ENCODE results near the gene TEAD1. TPM values are rescaled to one million over a fixed set of nuclear protein-coding genes. Genes with fewer than 3 reads are reported as not detected.

The TEAD1 gene
- total and polyA plus RNA-seq, 2 experiments from 2014 or later: 24.5 to 103 TPM

DNA sequence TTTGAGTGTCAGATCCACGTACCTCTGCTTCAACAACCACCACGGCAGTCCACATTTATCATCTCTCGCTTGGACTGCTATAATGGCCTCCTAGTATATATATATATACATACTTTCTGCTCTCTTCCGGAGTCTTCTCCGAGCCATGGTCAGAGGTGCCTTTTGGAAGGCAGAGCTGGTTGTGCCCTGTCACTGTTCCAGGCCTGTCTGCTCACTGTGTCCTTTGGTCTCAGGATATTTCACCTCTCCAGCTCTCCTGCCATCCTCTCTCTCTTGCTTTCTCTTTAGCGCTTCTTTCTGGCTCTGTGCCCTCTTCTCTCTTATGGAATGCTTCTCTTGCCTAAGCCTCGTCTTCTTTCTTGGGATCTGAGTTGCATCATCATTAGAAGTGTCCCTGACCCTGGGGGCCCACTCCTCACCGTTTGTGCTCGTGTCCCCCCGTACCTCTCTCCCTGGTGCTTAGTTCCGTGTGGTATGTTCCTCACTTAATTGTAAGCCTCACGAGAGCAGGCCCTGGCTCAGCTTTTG is 248.8 kb downstream of the TEAD1 start (continued):
- TF ChIP-seq, protein P1, sequence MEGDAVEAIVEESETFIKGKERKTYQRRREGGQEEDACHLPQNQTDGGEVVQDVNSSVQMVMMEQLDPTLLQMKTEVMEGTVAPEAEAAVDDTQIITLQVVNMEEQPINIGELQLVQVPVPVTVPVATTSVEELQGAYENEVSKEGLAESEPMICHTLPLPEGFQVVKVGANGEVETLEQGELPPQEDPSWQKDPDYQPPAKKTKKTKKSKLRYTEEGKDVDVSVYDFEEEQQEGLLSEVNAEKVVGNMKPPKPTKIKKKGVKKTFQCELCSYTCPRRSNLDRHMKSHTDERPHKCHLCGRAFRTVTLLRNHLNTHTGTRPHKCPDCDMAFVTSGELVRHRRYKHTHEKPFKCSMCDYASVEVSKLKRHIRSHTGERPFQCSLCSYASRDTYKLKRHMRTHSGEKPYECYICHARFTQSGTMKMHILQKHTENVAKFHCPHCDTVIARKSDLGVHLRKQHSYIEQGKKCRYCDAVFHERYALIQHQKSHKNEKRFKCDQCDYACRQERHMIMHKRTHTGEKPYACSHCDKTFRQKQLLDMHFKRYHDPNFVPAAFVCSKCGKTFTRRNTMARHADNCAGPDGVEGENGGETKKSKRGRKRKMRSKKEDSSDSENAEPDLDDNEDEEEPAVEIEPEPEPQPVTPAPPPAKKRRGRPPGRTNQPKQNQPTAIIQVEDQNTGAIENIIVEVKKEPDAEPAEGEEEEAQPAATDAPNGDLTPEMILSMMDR (conservative IDR thresholded peaks at IDR 0.05; ENCODE audit: low read depth in 2 of 2): no peak
- no peak for TF ChIP-seq EZH2phosphoT487 (IDR thresholded peaks at IDR 0.05; ENCODE audit: unreplicated experiment)
- TF ChIP-seq EZH2 (IDR thresholded peaks at IDR 0.05; ENCODE audit: low read depth, unreplicated experiment): no peak
- TF ChIP-seq JUNB (IDR thresholded peaks at IDR 0.05; ENCODE audit: unreplicated experiment): no peak
- no peak for TF ChIP-seq CREB1 (CRISPR knock-in tag; IDR thresholded peaks at IDR 0.05; ENCODE audit: low read depth)
- no peak for TF ChIP-seq NANOG (IDR thresholded peaks at IDR 0.05; ENCODE audit: borderline replicate concordance)

DNA sequence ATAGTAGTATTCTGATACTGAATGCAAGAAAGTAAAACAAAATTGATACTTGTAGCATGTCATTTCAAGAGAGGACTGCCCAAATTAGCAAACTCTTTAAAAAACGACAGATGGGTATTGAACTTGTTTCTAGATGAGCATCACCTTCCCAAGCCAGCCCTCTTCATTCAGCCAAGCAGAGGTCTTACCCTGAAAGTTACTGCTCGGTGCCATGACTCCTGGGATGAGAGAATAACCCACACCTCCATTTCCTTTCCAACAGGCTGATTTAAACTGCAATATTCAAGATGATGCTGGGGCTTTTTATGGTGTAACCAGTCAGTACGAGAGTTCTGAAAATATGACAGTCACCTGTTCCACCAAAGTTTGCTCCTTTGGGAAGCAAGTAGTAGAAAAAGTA is 250.4 kb downstream of the TEAD1 start:
- no peaks in the 10 kb centered on the region for H3K9me2 ChIP-seq (ENCODE audit: insufficient read depth)
- Mint-ChIP-seq H3K27ac (no peak overlapping the region), H3K4me1 (peaks cover 5% of the 10 kb centered on the region; the same call in 2 of the 3 replicates), H3K4me3 (no peak overlapping the region), H3K27me3 (ENCODE audit: insufficient read depth, low read depth, poor library complexity) (no peaks in the 10 kb centered on the region), H3K9me3 (no peaks in the 10 kb centered on the region), H3K36me3 (ENCODE audit: low read depth) (peaks cover 12% of the 10 kb centered on the region; the same call in 2 of the 3 replicates)
- no peaks in the 10 kb centered on the region for H3F3A ChIP-seq (replicated peaks; ENCODE audit: low read depth)
- H3K27me3 ChIP-seq (ENCODE audit: insufficient read depth): no peaks in the 10 kb centered on the region
- H3K27ac ChIP-seq (ENCODE audit: low read depth): no peak overlapping the region
- no peak for DNase-seq (ENCODE audit: low spot score)
- no peaks in the 10 kb centered on the region for H4K20me1 ChIP-seq (replicated peaks; ENCODE audit: insufficient read depth)
- H3K4me2 ChIP-seq: no peak overlapping the region
- H3K79me2 ChIP-seq (replicated peaks; ENCODE audit: insufficient read depth): 0 out of 2 replicates have a peak, but pooled peaks cover 7% of the 10 kb centered on the region
- ATAC-seq: no peak
- peaks cover 8% of the 10 kb centered on the region; the same call in 1 of the 2 replicates for H3K4me1 ChIP-seq (ENCODE audit: insufficient read depth)
- no peak overlapping the region for H2AFZ ChIP-seq
- no peaks in the 10 kb centered on the region for H3K36me3 ChIP-seq (ENCODE audit: insufficient read depth)
- H3K4me3 ChIP-seq: no peak overlapping the region
- TF ChIP-seq, protein P2, sequence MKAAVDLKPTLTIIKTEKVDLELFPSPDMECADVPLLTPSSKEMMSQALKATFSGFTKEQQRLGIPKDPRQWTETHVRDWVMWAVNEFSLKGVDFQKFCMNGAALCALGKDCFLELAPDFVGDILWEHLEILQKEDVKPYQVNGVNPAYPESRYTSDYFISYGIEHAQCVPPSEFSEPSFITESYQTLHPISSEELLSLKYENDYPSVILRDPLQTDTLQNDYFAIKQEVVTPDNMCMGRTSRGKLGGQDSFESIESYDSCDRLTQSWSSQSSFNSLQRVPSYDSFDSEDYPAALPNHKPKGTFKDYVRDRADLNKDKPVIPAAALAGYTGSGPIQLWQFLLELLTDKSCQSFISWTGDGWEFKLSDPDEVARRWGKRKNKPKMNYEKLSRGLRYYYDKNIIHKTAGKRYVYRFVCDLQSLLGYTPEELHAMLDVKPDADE (IDR thresholded peaks at IDR 0.05): no peak
- TF ChIP-seq NANOG (IDR thresholded peaks at IDR 0.05; ENCODE audit: borderline replicate concordance): no peak
- TF ChIP-seq ZNF331 (CRISPR knock-in tag; IDR thresholded peaks at IDR 0.05; ENCODE audit: low read depth): no peak
- TF ChIP-seq STAT1 (IDR thresholded peaks at IDR 0.05; ENCODE audit: unreplicated experiment): no peak
- TF ChIP-seq, protein P3, sequence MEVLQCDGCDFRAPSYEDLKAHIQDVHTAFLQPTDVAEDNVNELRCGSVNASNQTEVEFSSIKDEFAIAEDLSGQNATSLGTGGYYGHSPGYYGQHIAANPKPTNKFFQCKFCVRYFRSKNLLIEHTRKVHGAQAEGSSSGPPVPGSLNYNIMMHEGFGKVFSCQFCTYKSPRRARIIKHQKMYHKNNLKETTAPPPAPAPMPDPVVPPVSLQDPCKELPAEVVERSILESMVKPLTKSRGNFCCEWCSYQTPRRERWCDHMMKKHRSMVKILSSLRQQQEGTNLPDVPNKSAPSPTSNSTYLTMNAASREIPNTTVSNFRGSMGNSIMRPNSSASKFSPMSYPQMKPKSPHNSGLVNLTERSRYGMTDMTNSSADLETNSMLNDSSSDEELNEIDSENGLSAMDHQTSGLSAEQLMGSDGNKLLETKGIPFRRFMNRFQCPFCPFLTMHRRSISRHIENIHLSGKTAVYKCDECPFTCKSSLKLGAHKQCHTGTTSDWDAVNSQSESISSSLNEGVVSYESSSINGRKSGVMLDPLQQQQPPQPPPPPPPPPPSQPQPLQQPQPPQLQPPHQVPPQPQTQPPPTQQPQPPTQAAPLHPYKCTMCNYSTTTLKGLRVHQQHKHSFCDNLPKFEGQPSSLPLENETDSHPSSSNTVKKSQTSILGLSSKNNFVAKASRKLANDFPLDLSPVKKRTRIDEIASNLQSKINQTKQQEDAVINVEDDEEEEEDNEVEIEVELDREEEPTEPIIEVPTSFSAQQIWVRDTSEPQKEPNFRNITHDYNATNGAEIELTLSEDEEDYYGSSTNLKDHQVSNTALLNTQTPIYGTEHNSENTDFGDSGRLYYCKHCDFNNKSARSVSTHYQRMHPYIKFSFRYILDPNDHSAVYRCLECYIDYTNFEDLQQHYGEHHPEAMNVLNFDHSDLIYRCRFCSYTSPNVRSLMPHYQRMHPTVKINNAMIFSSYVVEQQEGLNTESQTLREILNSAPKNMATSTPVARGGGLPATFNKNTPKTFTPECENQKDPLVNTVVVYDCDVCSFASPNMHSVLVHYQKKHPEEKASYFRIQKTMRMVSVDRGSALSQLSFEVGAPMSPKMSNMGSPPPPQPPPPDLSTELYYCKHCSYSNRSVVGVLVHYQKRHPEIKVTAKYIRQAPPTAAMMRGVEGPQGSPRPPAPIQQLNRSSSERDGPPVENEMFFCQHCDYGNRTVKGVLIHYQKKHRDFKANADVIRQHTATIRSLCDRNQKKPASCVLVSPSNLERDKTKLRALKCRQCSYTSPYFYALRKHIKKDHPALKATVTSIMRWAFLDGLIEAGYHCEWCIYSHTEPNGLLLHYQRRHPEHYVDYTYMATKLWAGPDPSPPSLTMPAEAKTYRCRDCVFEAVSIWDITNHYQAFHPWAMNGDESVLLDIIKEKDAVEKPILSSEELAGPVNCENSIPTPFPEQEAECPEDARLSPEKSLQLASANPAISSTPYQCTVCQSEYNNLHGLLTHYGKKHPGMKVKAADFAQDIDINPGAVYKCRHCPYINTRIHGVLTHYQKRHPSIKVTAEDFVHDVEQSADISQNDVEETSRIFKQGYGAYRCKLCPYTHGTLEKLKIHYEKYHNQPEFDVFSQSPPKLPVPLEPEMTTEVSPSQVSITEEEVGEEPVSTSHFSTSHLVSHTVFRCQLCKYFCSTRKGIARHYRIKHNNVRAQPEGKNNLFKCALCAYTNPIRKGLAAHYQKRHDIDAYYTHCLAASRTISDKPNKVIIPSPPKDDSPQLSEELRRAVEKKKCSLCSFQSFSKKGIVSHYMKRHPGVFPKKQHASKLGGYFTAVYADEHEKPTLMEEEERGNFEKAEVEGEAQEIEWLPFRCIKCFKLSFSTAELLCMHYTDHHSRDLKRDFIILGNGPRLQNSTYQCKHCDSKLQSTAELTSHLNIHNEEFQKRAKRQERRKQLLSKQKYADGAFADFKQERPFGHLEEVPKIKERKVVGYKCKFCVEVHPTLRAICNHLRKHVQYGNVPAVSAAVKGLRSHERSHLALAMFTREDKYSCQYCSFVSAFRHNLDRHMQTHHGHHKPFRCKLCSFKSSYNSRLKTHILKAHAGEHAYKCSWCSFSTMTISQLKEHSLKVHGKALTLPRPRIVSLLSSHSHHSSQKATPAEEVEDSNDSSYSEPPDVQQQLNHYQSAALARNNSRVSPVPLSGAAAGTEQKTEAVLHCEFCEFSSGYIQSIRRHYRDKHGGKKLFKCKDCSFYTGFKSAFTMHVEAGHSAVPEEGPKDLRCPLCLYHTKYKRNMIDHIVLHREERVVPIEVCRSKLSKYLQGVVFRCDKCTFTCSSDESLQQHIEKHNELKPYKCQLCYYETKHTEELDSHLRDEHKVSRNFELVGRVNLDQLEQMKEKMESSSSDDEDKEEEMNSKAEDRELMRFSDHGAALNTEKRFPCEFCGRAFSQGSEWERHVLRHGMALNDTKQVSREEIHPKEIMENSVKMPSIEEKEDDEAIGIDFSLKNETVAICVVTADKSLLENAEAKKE (CRISPR knock-in tag; IDR thresholded peaks at IDR 0.05): no peak
- no peak for TF ChIP-seq JUNB (IDR thresholded peaks at IDR 0.05; ENCODE audit: unreplicated experiment)
- TF ChIP-seq, protein P1 (conservative IDR thresholded peaks at IDR 0.05; ENCODE audit: low read depth in 2 of 2): no peak
- no peak for TF ChIP-seq EZH2 (IDR thresholded peaks at IDR 0.05; ENCODE audit: low read depth, unreplicated experiment)
- no peak for TF ChIP-seq EZH2phosphoT487 (IDR thresholded peaks at IDR 0.05; ENCODE audit: unreplicated experiment)
